H1 (cell line): ENCODE results near the gene TNS1. TPM values are rescaled to one million over a fixed set of nuclear protein-coding genes. Genes with fewer than 3 reads are reported as not detected.

Experiments used
- CTCF ChIA-PET: fragments of 300-600 bp; sonication (Branson Sonifier 250); formaldehyde crosslinking; loops from one replicate; lab custom pipeline; 2021; ENCODE audit not compliant: partially characterized antibody; lab: Charles Lee
- POLR2A ChIA-PET: fragments of 300-600 bp; sonication (Branson Sonifier 250); formaldehyde crosslinking; loops from one replicate; lab custom pipeline; 2021; ENCODE audit warnings: inconsistent platforms; ENCODE audit not compliant: partially characterized antibody; lab: Charles Lee
- DNase-seq, 2 experiments: peaks; one replicate each; pipeline versions ENCODE4 v3.0.0 to v3.0.0-alpha.2; 2010 to 2022; ENCODE audit warnings: low spot score in 2 of 2, low read depth in 1 of 2, mixed read lengths in 1 of 2
- FAIRE-seq: peaks from 2 replicates; lab custom pipeline; 2011; peaks lifted over from hg19 to GRCh38; lab: Jason Lieb, UNC
- H2AFZ ChIP-seq: 2 replicates; pipeline ENCODE4 v1.8.1; 2012; ENCODE audit warnings: low read length, inconsistent platforms
- H2AK5ac ChIP-seq: 2 replicates; pipeline ENCODE4 v1.6.1; 2013; ENCODE audit warnings: low read depth, low read length
- H2BK120ac ChIP-seq: replicated peaks from 2 replicates; pipeline ENCODE3; 2013; ENCODE audit warnings: low read depth, low read length, inconsistent platforms
- H2BK12ac ChIP-seq: 2 replicates; pipeline ENCODE4 v1.6.1; 2013; ENCODE audit warnings: low read depth, low read length
- H2BK15ac ChIP-seq: 2 replicates; pipeline ENCODE4 v1.6.1; 2013; ENCODE audit warnings: low read length
- H2BK20ac ChIP-seq: 2 replicates; pipeline ENCODE4 v1.6.1; 2013; ENCODE audit warnings: low read length
- H2BK5ac ChIP-seq: 2 replicates; pipeline ENCODE4 v1.6.1; 2013; ENCODE audit warnings: low read depth, low read length
- H3K14ac ChIP-seq: 2 replicates; pipeline ENCODE4 v1.6.1; 2013; ENCODE audit warnings: inconsistent platforms; ENCODE audit not compliant: insufficient read length
- H3K18ac ChIP-seq: 2 replicates; pipeline ENCODE4 v1.6.1; 2013; ENCODE audit warnings: low read length; ENCODE audit errors: extremely low read depth
- H3K23ac ChIP-seq: 2 replicates; pipeline ENCODE4 v1.6.1; 2013; ENCODE audit warnings: inconsistent platforms; ENCODE audit not compliant: insufficient read length
- H3K23me2 ChIP-seq: 2 replicates; pipeline ENCODE4 v1.6.1; 2013; ENCODE audit warnings: low read depth, low read length
- H3K27ac ChIP-seq: 2 replicates; pipeline ENCODE4 v1.6.1; 2011; ENCODE audit warnings: low read depth, low read length, inconsistent platforms
- H3K27me3 ChIP-seq, 4 experiments: replicated peaks in 1 of 4; 1 replicate in 1 of 4; 2 replicates in 3 of 4; pipeline versions ENCODE4 v1.6.1 to v1.8.1; 2011 to 2013; ENCODE audit warnings: low read length in 3 of 4, mild to moderate bottlenecking in 3 of 4, inconsistent platforms in 2 of 4, mixed read lengths in 2 of 4, moderate library complexity in 1 of 4; ENCODE audit not compliant: control insufficient read depth in 3 of 4, insufficient read depth in 3 of 4; ENCODE audit errors: extremely low read depth in 1 of 4
- H3K36me3 ChIP-seq, 4 experiments: 2 replicates each; pipeline versions ENCODE4 v1.6.1 to v1.8.1; 2011 to 2013; ENCODE audit warnings: mild to moderate bottlenecking in 4 of 4, low read length in 3 of 4, moderate library complexity in 2 of 4, control low read depth in 1 of 4, inconsistent platforms in 1 of 4; ENCODE audit not compliant: insufficient read depth in 4 of 4, control insufficient read depth in 2 of 4
- H3K4ac ChIP-seq: replicated peaks from 2 replicates; pipeline ENCODE3; 2013; ENCODE audit warnings: low read length, low read depth, mixed read lengths, inconsistent platforms; ENCODE audit not compliant: insufficient read length
- H3K4me1 ChIP-seq, 4 experiments: replicated peaks in 1 of 4; 1 replicate in 1 of 4; 2 replicates in 3 of 4; pipeline versions ENCODE4 v1.6.1 to v1.8.1; 2011 to 2013; ENCODE audit warnings: low read length in 3 of 4, inconsistent platforms in 2 of 4, mixed read lengths in 1 of 4; ENCODE audit not compliant: insufficient read depth in 4 of 4, control insufficient read depth in 3 of 4
- H3K4me2 ChIP-seq, 2 experiments: 2 replicates each; pipeline versions ENCODE4 v1.6.1 to v1.8.1; 2011 to 2013; ENCODE audit warnings: low read depth in 2 of 2, low read length in 2 of 2, control low read depth in 1 of 2, inconsistent platforms in 1 of 2, mild to moderate bottlenecking in 1 of 2; ENCODE audit not compliant: insufficient read depth in 1 of 2
- H3K4me3 ChIP-seq, 4 experiments: fragments of 200-600, 300-600 bp in 1 of 4; sonication (generic), shearing (Covaris generic), sonication (Bioruptor Twin) in 1 of 4; 2 replicates each; pipeline versions ENCODE4 v1.5.1 to v1.8.1; 2011 to 2016; ENCODE audit warnings: low read length in 4 of 4, low read depth in 3 of 4, control low read depth in 2 of 4, inconsistent platforms in 2 of 4, mild to moderate bottlenecking in 2 of 4, mixed read lengths in 1 of 4, moderate library complexity in 1 of 4; ENCODE audit not compliant: insufficient read depth in 2 of 4; ENCODE audit errors: extremely low read depth in 1 of 4
- H3K56ac ChIP-seq: replicated peaks from 2 replicates; pipeline ENCODE3; 2013; ENCODE audit warnings: low read depth, mild to moderate bottlenecking, mixed read lengths, low read length, inconsistent platforms; ENCODE audit not compliant: insufficient read length
- H3K79me1 ChIP-seq: 2 replicates; pipeline ENCODE4 v1.6.1; 2013; ENCODE audit warnings: low read depth, low read length, control low read depth
- H3K79me2 ChIP-seq, 2 experiments: 2 replicates each; pipeline versions ENCODE4 v1.6.1 to v1.8.1; 2012 to 2013; ENCODE audit warnings: low read length in 2 of 2, mild to moderate bottlenecking in 2 of 2, inconsistent platforms in 1 of 2; ENCODE audit not compliant: insufficient read depth in 2 of 2, control insufficient read depth in 1 of 2
- H3K9ac ChIP-seq, 4 experiments: replicated peaks in 1 of 4; 1 replicate in 1 of 4; 2 replicates in 3 of 4; pipeline versions ENCODE4 v1.6.1 to v1.8.1; 2011 to 2013; ENCODE audit warnings: low read depth in 3 of 4, low read length in 3 of 4, control low read depth in 2 of 4, mild to moderate bottlenecking in 2 of 4, moderate library complexity in 2 of 4, inconsistent platforms in 1 of 4; ENCODE audit errors: extremely low read depth in 1 of 4
- H3K9me3 ChIP-seq, 2 experiments: 2 replicates each; pipeline versions ENCODE4 v1.6.1 to v1.8.1; 2012 to 2013; ENCODE audit warnings: mild to moderate bottlenecking in 2 of 2, moderate library complexity in 2 of 2, control low read depth in 1 of 2, inconsistent platforms in 1 of 2, low read depth in 1 of 2, low read length in 1 of 2, mixed read lengths in 1 of 2; ENCODE audit not compliant: insufficient read depth in 2 of 2
- H4K20me1 ChIP-seq, 2 experiments: replicated peaks in 1 of 2; 2 replicates each; pipeline versions ENCODE3 to v1.8.1; 2011 to 2013; ENCODE audit warnings: inconsistent platforms in 2 of 2, low read length in 2 of 2, mild to moderate bottlenecking in 1 of 2; ENCODE audit not compliant: insufficient read depth in 2 of 2, control insufficient read depth in 1 of 2
- H4K5ac ChIP-seq: 2 replicates; pipeline ENCODE4 v1.6.1; 2013; ENCODE audit warnings: low read length, low read depth, mixed read lengths, inconsistent platforms; ENCODE audit not compliant: insufficient read length
- H4K8ac ChIP-seq: 2 replicates; pipeline ENCODE4 v1.8.0; 2013; ENCODE audit warnings: mild to moderate bottlenecking, moderate library complexity, low read length, inconsistent platforms; ENCODE audit not compliant: insufficient read depth; ENCODE audit errors: extremely low read depth
- H4K91ac ChIP-seq: replicated peaks from 2 replicates; pipeline ENCODE3; 2013; ENCODE audit warnings: low read length, mixed read lengths, inconsistent platforms; ENCODE audit not compliant: insufficient read length
- ASH2L ChIP-seq: fragments of 200-600, 300-600 bp; sonication (generic); IDR thresholded peaks from one replicate; pipeline ENCODE4 v1.7.1; 2017; ENCODE audit warnings: low read length
- BACH1 ChIP-seq: IDR thresholded peaks from 2 replicates; pipeline ENCODE4 v1.6.1; 2012; ENCODE audit warnings: low read length, improper control_type of control experiment
- CBX8 ChIP-seq: fragments of 300-800, 300-1000 bp; sonication (generic); IDR thresholded peaks from 2 replicates; pipeline ENCODE4 v1.7.1; 2016; ENCODE audit warnings: low read depth, low read length, borderline replicate concordance
- CHD2 ChIP-seq: IDR thresholded peaks from 2 replicates; pipeline ENCODE4 v1.6.1; 2012; ENCODE audit warnings: low read length, improper control_type of control experiment
- EGR1 ChIP-seq: IDR thresholded peaks from 2 replicates; pipeline ENCODE4 v1.6.1; 2011; ENCODE audit warnings: low read depth, low read length, borderline replicate concordance
- EZH2 ChIP-seq: fragments of 200-600 bp; sonication (generic); IDR thresholded peaks from 2 replicates; pipeline ENCODE4 v1.7.1; 2012; ENCODE audit warnings: low read depth, mild to moderate bottlenecking, moderate library complexity, low read length, inconsistent platforms; ENCODE audit not compliant: severe bottlenecking
- GABPA ChIP-seq: IDR thresholded peaks from 2 replicates; pipeline ENCODE4 v1.6.1; 2011; ENCODE audit warnings: mild to moderate bottlenecking, low read length, moderate library complexity, borderline replicate concordance; ENCODE audit not compliant: insufficient read depth
- PHF8 ChIP-seq: fragments of 200-600 bp; sonication (generic); conservative IDR thresholded peaks from 2 replicates; pipeline ENCODE4 v1.7.1; 2012; ENCODE audit warnings: low read depth, mild to moderate bottlenecking, inconsistent platforms, low read length, moderate library complexity
- POU5F1 ChIP-seq: IDR thresholded peaks from 2 replicates; pipeline ENCODE4 v1.6.1; 2011; ENCODE audit warnings: low read depth, mild to moderate bottlenecking, low read length, moderate library complexity
- RAD21 ChIP-seq, 2 experiments: IDR thresholded peaks in 1 of 2; conservative IDR thresholded peaks in 1 of 2; 2 replicates each; pipeline ENCODE4 v1.6.1; 2011; ENCODE audit warnings: low read depth in 2 of 2, low read length in 2 of 2, improper control_type of control experiment in 1 of 2, inconsistent platforms in 1 of 2, mild to moderate bottlenecking in 1 of 2, moderate library complexity in 1 of 2
- RXRA ChIP-seq: IDR thresholded peaks from 2 replicates; pipeline ENCODE4 v1.6.1; 2011; ENCODE audit warnings: low read depth, mild to moderate bottlenecking, low read length, moderate library complexity; ENCODE audit not compliant: insufficient read depth
- SIRT6 ChIP-seq: IDR thresholded peaks from one replicate; pipeline ENCODE4 v1.7.1; 2012; ENCODE audit warnings: low read length, inconsistent platforms
- TEAD4 ChIP-seq: IDR thresholded peaks from 2 replicates; pipeline ENCODE4 v1.6.1; 2012; ENCODE audit warnings: low read depth, low read length, inconsistent platforms, mixed read lengths
- WGBS, 2 experiments: shearing (Covaris generic) in 1 of 2; methylation state at CpG; one replicate each; pipeline versions ENCODE4 v1.1.6 to v1.1.7; 2013 to 2015; ENCODE audit warnings: low lambda C conversion rate in 2 of 2, mixed read lengths in 2 of 2, inconsistent platforms in 1 of 2, low coverage in 1 of 2, missing lambda C conversion rate in 1 of 2; ENCODE audit not compliant: insufficient replicate concordance in 2 of 2, insufficient coverage in 1 of 2, insufficient read length in 1 of 2; ENCODE audit errors: extremely low coverage in 1 of 2, missing lambda C conversion rate in 1 of 2; 5-methylcytosine and 5-hydroxymethylcytosine counted together
- polyA plus RNA-seq, 7 experiments: library from polyadenylated mRNA; depleted of rRNA in 3 of 7; stranded (reverse) in 5 of 7; unstranded in 2 of 7; fragments of >200 nt in 5 of 7; fragments of 200-250 nt in 2 of 7; gene quantifications; 1 replicate in 5 of 7; 2 replicates in 1 of 7; 4 replicates in 1 of 7; pipeline versions ENCODE4 v1.2.1 to v1.2.3, GENCODE V29; 2011 to 2013; ENCODE audit warnings: missing spikeins in 2 of 7, mixed read lengths in 2 of 7
- total RNA-seq: library from RNA; stranded (reverse); fragmentation: NEBNext Ultra II Directional; extraction: Animal tissue kit (Norgen Biotek cat#: 25700); gene quantifications from 2 replicates; pipeline ENCODE4 v1.2.1, GENCODE V29; 2021

The TNS1 gene
- total and polyA plus RNA-seq, 2 of the 8 experiments (the other 6 are each of a cell fraction or from before 2014, with no cell fraction given): 1.5 to 5.1 TPM

DNA sequence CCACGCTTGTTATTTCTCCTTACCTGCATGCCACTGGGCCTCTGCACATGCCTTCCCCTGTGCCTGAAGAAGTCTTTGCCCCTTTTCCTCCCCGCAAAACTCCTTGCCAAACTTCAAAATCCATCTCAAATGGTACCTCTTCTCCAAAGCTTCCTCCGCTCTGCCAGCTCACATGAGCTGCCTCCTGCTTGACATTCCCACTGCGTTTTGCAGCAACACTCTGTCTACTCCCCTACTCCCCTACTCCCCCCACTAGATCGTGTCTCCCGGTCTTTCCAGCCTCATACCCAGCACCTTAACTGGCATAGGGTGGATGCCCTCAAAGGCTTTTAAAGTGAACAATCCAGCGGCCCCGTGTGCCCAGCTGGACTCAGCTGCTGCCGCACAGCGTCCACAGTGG lies 65.8 kb downstream of the TNS1 start:
- Histone ChIP-seq H4K8ac (peak overlapping the region; percentile 87), H4K91ac (peak overlapping the region; percentile 30), H3K4ac (no peak overlapping the region), H2BK12ac (peak overlapping the region; percentile 94; the same call in 1 of the 2 replicates), H3K36me3 (no peaks in the 10 kb centered on the region), H2AFZ (no peak overlapping the region), H2AK5ac (no peak overlapping the region), H3K9me3 (no peaks in the 10 kb centered on the region), H2BK15ac (0 out of 2 replicates have a peak overlapping the region, but pooled peaks have one; percentile 81), H2BK120ac (no peak overlapping the region), H4K5ac (no peak overlapping the region), H3K27ac (no peak overlapping the region), H3K18ac (no peak overlapping the region; the same call in 1 of the 2 replicates), H3K14ac (no peak overlapping the region), H3K4me2 (no peak overlapping the region), H3K4me3 (no peak overlapping the region), H3K79me2 (no peaks in the 10 kb centered on the region), H2BK20ac (0 out of 2 replicates have a peak overlapping the region, but pooled peaks have one; percentile 80), H4K20me1 (no peaks in the 10 kb centered on the region), H2BK5ac (0 out of 2 replicates have a peak overlapping the region, but pooled peaks have one; percentile 24), H3K9ac (no peak overlapping the region), H3K23ac (no peak overlapping the region), H3K4me1 (peaks cover 11 to 29% (median 22%) of the 10 kb centered on the region in 4 experiments), H3K56ac (no peak overlapping the region), H3K79me1 (no peaks in the 10 kb centered on the region), H3K27me3 (no peaks in the 10 kb centered on the region; a peak in 1 of 7 replicates), H3K23me2 (no peaks in the 10 kb centered on the region)
- TF ChIP-seq RAD21 (IDR thresholded peaks at IDR 0.05 in 1 of 2, conservative IDR thresholded peaks at IDR 0.05 in 1 of 2; ENCODE audit: low read depth in 2 of 2, low read length in 2 of 2): no peak
- TF ChIP-seq PHF8: no peak
- no peak for TF ChIP-seq TEAD4
- TF ChIP-seq RXRA: no peak
- no peak for TF ChIP-seq BACH1
- no peak for TF ChIP-seq CBX8
- TF ChIP-seq ASH2L: no peak
- TF ChIP-seq GABPA: no peak
- TF ChIP-seq POU5F1: no peak
- no peak for TF ChIP-seq EGR1
- TF ChIP-seq SIRT6: no peak
- TF ChIP-seq CHD2: no peak
- TF ChIP-seq EZH2: no peak
- DNase-seq (no peak), FAIRE-seq (no peak)
- WGBS, 2 experiments: 74% methylated on average over 10 of the region's 10 CpGs; no CpG with 5 or more reads in 1 of the 2 experiments
- POLR2A ChIA-PET: interaction anchor here (1.3 kb wide), 1 partner anchor 15 kb away, joined by 3 read pairs; no protein-coding TSS in a partner anchor
- CTCF ChIA-PET: interaction anchor here (0.9 to 22.2 kb wide), 7 partner anchors 8 to 151 kb away, joined by 3 to 480 read pairs (median 15); no protein-coding TSS in a partner anchor
